ENCODE results near the gene SLX4IP.

SLX4IP gene

GRCh38 chr20:10633718-10634117 lies 198.6 kb downstream of the SLX4IP start:
- H3K4me3 ChIP-seq (ENCODE audit: low read depth, low read length): no peak overlapping the region
- TF ChIP-seq CTCF (IDR thresholded peaks at IDR 0.05; ENCODE audit: borderline replicate concordance, insufficient read depth, low read depth, low read length): no peak

GRCh38 chr20:10634211-10634610 lies 199.1 kb downstream of the SLX4IP start:
- TF ChIP-seq CTCF (IDR thresholded peaks at IDR 0.05; ENCODE audit: borderline replicate concordance, insufficient read depth, low read depth, low read length): no peak
- no peak overlapping the region for H3K4me3 ChIP-seq (ENCODE audit: low read depth, low read length)

GRCh38 chr20:10634683-10635411 lies 199.7 kb downstream of the SLX4IP start:
- TF ChIP-seq CTCF (IDR thresholded peaks at IDR 0.05; ENCODE audit: borderline replicate concordance, insufficient read depth, low read depth, low read length): no peak

GRCh38 chr20:10635476-10636208 lies 200.5 kb downstream of the SLX4IP start:
- H3K4me3 ChIP-seq (ENCODE audit: low read depth, low read length): no peak overlapping the region
- TF ChIP-seq CTCF (IDR thresholded peaks at IDR 0.05; ENCODE audit: borderline replicate concordance, insufficient read depth, low read depth, low read length): no peak

More at GRCh38 chr20:10634683-10635411, 199.7 kb downstream of the SLX4IP start:
- H3K4me3 ChIP-seq (ENCODE audit: low read depth, low read length): no peak overlapping the region

- H3K4me3 ChIP-seq (ENCODE audit: low read depth, low read length): no peak overlapping the region
- TF ChIP-seq CTCF (IDR thresholded peaks at IDR 0.05; ENCODE audit: borderline replicate concordance, insufficient read depth, low read depth, low read length): no peak
Observed at GRCh38 chr20:10636326-10636818, 201.3 kb downstream of the SLX4IP start.

GRCh38 chr20:10637031-10637559 lies 202.0 kb downstream of the SLX4IP start:
- TF ChIP-seq CTCF (IDR thresholded peaks at IDR 0.05; ENCODE audit: borderline replicate concordance, insufficient read depth, low read depth, low read length): no peak
- H3K4me3 ChIP-seq (ENCODE audit: low read depth, low read length): no peak overlapping the region

Measured in GM12875 (cell line).